ENCODE measurements around the gene MALAT1.

MALAT1 gene

GRCh38 chr11:65551572-65552387 is 52.9 kb downstream of the MALAT1 start:
- no peak overlapping the region for H3K27ac ChIP-seq (ENCODE audit: low read depth, low read length, poor library complexity, severe bottlenecking)
- H3K79me2 ChIP-seq (ENCODE audit: insufficient read depth, low read length): no peaks in the 10 kb centered on the region
- no peaks in the 10 kb centered on the region for H3K9me3 ChIP-seq (ENCODE audit: low read length)
- H3K36me3 ChIP-seq (ENCODE audit: insufficient read depth, low read length): no peaks in the 10 kb centered on the region
- TF ChIP-seq CTCF (IDR thresholded peaks at IDR 0.05; ENCODE audit: low read length) (peak; percentile 74), EZH2 (IDR thresholded peaks at IDR 0.05; ENCODE audit: borderline replicate concordance, low read length) (no peak)
- H3K27me3 ChIP-seq (ENCODE audit: insufficient read depth, low read length): peaks cover 5% of the 10 kb centered on the region; the same call in 1 of the 2 replicates
- no peaks in the 10 kb centered on the region for H3K9me2 ChIP-seq (ENCODE audit: low read depth, low read length)
- no peaks in the 10 kb centered on the region for H4K20me1 ChIP-seq (ENCODE audit: insufficient read depth, low read length)
- no peak overlapping the region for H3K4me3 ChIP-seq (ENCODE audit: low read depth, low read length, poor library complexity, severe bottlenecking)
- no peaks in the 10 kb centered on the region for H3F3A ChIP-seq (ENCODE audit: insufficient read depth, low read length)
- peaks cover 31% of the 10 kb centered on the region for H3K4me1 ChIP-seq (ENCODE audit: insufficient read depth, low read length, severe bottlenecking)
- no peak overlapping the region for H3K9ac ChIP-seq (ENCODE audit: low read length)
- no peak overlapping the region for H2AFZ ChIP-seq (ENCODE audit: low read length)
- peak overlapping the region; percentile 64; the same call in 1 of the 2 replicates for H3K4me2 ChIP-seq (ENCODE audit: low read length)

- H3K36me3 ChIP-seq (ENCODE audit: insufficient read depth, low read length): no peaks in the 10 kb centered on the region
- H2AFZ ChIP-seq (ENCODE audit: low read length): no peak overlapping the region
- H3K4me2 ChIP-seq (ENCODE audit: low read length): no peak overlapping the region
- no peaks in the 10 kb centered on the region for H3K9me2 ChIP-seq (ENCODE audit: low read depth, low read length)
- H4K20me1 ChIP-seq (ENCODE audit: insufficient read depth, low read length): no peaks in the 10 kb centered on the region
- H3F3A ChIP-seq (ENCODE audit: insufficient read depth, low read length): no peaks in the 10 kb centered on the region
- H3K27me3 ChIP-seq (ENCODE audit: insufficient read depth, low read length): peaks cover 5% of the 10 kb centered on the region; the same call in 1 of the 2 replicates
- H3K79me2 ChIP-seq (ENCODE audit: insufficient read depth, low read length): no peaks in the 10 kb centered on the region
- peaks cover 24% of the 10 kb centered on the region for H3K4me1 ChIP-seq (ENCODE audit: insufficient read depth, low read length, severe bottlenecking)
- H3K4me3 ChIP-seq (ENCODE audit: low read depth, low read length, poor library complexity, severe bottlenecking): no peak overlapping the region
- H3K9ac ChIP-seq (ENCODE audit: low read length): no peak overlapping the region
- H3K27ac ChIP-seq (ENCODE audit: low read depth, low read length, poor library complexity, severe bottlenecking): no peak overlapping the region
- TF ChIP-seq EZH2 (IDR thresholded peaks at IDR 0.05; ENCODE audit: borderline replicate concordance, low read length): no peak
- no peak for TF ChIP-seq CTCF (IDR thresholded peaks at IDR 0.05; ENCODE audit: low read length)
- no peaks in the 10 kb centered on the region for H3K9me3 ChIP-seq (ENCODE audit: low read length)
Measured at GRCh38 chr11:65552388-65552951, 53.6 kb downstream of the MALAT1 start.

- Histone ChIP-seq H2AFZ (ENCODE audit: low read length) (no peak overlapping the region), H3K9ac (ENCODE audit: low read length) (no peak overlapping the region), H3K36me3 (ENCODE audit: insufficient read depth, low read length) (no peaks in the 10 kb centered on the region), H4K20me1 (ENCODE audit: insufficient read depth, low read length) (no peaks in the 10 kb centered on the region), H3K79me2 (ENCODE audit: insufficient read depth, low read length) (no peaks in the 10 kb centered on the region), H3K27me3 (ENCODE audit: insufficient read depth, low read length) (peaks cover 5% of the 10 kb centered on the region; the same call in 1 of the 2 replicates), H3F3A (ENCODE audit: insufficient read depth, low read length) (no peaks in the 10 kb centered on the region), H3K9me3 (ENCODE audit: low read length) (no peaks in the 10 kb centered on the region), H3K27ac (ENCODE audit: low read depth, low read length, poor library complexity, severe bottlenecking) (no peak overlapping the region), H3K9me2 (ENCODE audit: low read depth, low read length) (no peaks in the 10 kb centered on the region), H3K4me1 (ENCODE audit: insufficient read depth, low read length, severe bottlenecking) (peaks cover 25% of the 10 kb centered on the region), H3K4me2 (ENCODE audit: low read length) (no peak overlapping the region), H3K4me3 (ENCODE audit: low read depth, low read length, poor library complexity, severe bottlenecking) (no peak overlapping the region)
- no peak for TF ChIP-seq CTCF (IDR thresholded peaks at IDR 0.05; ENCODE audit: low read length)
- no peak for TF ChIP-seq EZH2 (IDR thresholded peaks at IDR 0.05; ENCODE audit: borderline replicate concordance, low read length)
Measured at GRCh38 chr11:65553301-65554001, 54.6 kb downstream of the MALAT1 start.
